K562 (cell line): ENCODE results near the gene C4orf50.

Experiments
- ATF3 ChIP-seq, 2 experiments: fragments of 450-650 bp in 1 of 2; sonication (generic) in 1 of 2; formaldehyde crosslinking in 1 of 2; IDR thresholded peaks in 1 of 2; conservative IDR thresholded peaks in 1 of 2; 2 replicates each; pipeline versions ENCODE4 v1.6.1 to v1.8.1; 2016 to 2023; ENCODE audit warnings: mild to moderate bottlenecking in 2 of 2, moderate library complexity in 2 of 2, inconsistent platforms in 1 of 2, missing genetic modification reagents in 1 of 2
- GABPB1 ChIP-seq: sonication (generic); formaldehyde crosslinking; IDR thresholded peaks from 2 replicates; pipeline ENCODE4 v1.8.0; 2022; ENCODE audit warnings: mild to moderate bottlenecking, missing genetic modification reagents
- PKNOX1 ChIP-seq: fragments of 450-650 bp; IDR thresholded peaks from 2 replicates; pipeline ENCODE4 v1.6.1; 2016
- POLR2AphosphoS5 ChIP-seq: IDR thresholded peaks from 2 replicates; pipeline ENCODE4 v1.6.1; 2011; ENCODE audit warnings: mild to moderate bottlenecking, low read depth, low read length, moderate library complexity; ENCODE audit not compliant: control insufficient read depth, insufficient read depth
- SMARCC2 ChIP-seq: fragments of 450-650 bp; IDR thresholded peaks from 2 replicates; pipeline ENCODE4 v1.6.1; 2017; ENCODE audit warnings: antibody characterized with exemption, moderate library complexity, mild to moderate bottlenecking, low read depth
- ZFX ChIP-seq: sonication (generic); formaldehyde crosslinking; IDR thresholded peaks from 2 replicates; pipeline ENCODE4 v1.8.0; 2022; ENCODE audit warnings: mild to moderate bottlenecking, missing genetic modification reagents, moderate library complexity

GRCh38 chr4:5956285-5957021, 61.8 kb downstream of the C4orf50 start:
- peak; percentile 38; the same call in 1 of the 2 replicates for TF ChIP-seq PKNOX1
- TF ChIP-seq SMARCC2: no peak
- TF ChIP-seq POLR2AphosphoS5: no peak
- TF ChIP-seq ATF3 (IDR thresholded peaks at IDR 0.05): no peak
- no peak for TF ChIP-seq ATF3 (CRISPR knock-in tag; conservative IDR thresholded peaks at IDR 0.05)
- no peak for TF ChIP-seq GABPB1 (CRISPR knock-in tag)
- TF ChIP-seq ZFX (CRISPR knock-in tag): no peak
